ENCODE results near the gene FAM180B.
"Not testable (repeated sequence)": the region's sequence is repeated elsewhere in the genome, so short reads cannot be mapped to it uniquely, and the experiment has no call there.

Gene FAM180B

GRCh38 chr11:47605921-47606320 lies 19.4 kb downstream of the FAM180B start:
- no peak for DNase-seq
- Mint-ChIP-seq H3K9me3 (no peaks in the 10 kb centered on the region), H3K4me3 (no peak overlapping the region), H3K27me3 (no peaks in the 10 kb centered on the region), H3K27ac (no peak overlapping the region), H3K4me1 (no peaks in the 10 kb centered on the region)
- no peak for ATAC-seq

- Mint-ChIP-seq H3K9me3 (no peaks in the 10 kb centered on the region), H3K27me3 (no peaks in the 10 kb centered on the region), H3K4me3 (no peak overlapping the region), H3K27ac (peak overlapping the region in 1 of 2 donors; percentile 1), H3K4me1 (no peaks in the 10 kb centered on the region)
- ATAC-seq (no peak), DNase-seq (no peak)
These were observed 20.3 kb downstream of the FAM180B start for GRCh38 chr11:47606731-47607130.

- no peaks in the 10 kb centered on the region for H3K9me3 Mint-ChIP-seq
- H3K4me3 Mint-ChIP-seq: no peak overlapping the region
- no peaks in the 10 kb centered on the region for H3K4me1 Mint-ChIP-seq
- no peak for DNase-seq
- no peaks in the 10 kb centered on the region for H3K27me3 Mint-ChIP-seq
- no peak for ATAC-seq
- no peak overlapping the region for H3K27ac Mint-ChIP-seq
These were observed 20.9 kb downstream of the FAM180B start for GRCh38 chr11:47607380-47607779.

- Mint-ChIP-seq H3K9me3 (no peaks in the 10 kb centered on the region), H3K4me1 (no peaks in the 10 kb centered on the region), H3K27ac (no peak overlapping the region), H3K4me3 (no peak overlapping the region), H3K27me3 (no peaks in the 10 kb centered on the region)
- no peak for DNase-seq
- no peak for ATAC-seq
These were observed 23.2 kb downstream of the FAM180B start for GRCh38 chr11:47609675-47610074.

DNA sequence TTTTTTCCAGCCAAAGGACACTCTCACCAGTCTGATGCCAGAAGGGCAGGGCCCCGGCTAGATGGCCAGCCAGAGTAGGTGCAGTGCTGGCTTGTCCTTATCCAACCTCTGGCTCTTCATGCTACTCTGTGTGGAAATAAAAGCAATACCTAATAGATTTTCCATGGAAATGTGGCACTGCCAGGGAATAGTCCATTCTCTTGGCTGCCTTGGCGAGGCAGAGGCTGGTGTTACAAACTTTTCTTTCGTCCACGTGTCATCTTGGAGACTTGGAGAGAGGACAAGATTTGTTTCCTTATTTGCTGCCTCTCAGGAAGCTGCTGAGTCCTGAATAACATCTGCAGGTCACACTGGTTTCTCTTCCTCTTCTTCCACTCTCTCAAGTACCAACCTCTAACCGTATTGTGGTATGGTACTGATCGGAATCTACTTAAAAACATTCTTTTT lies 24.9 kb downstream of the FAM180B start:
- H3K4me1 Mint-ChIP-seq: no peaks in the 10 kb centered on the region
- H3K9me3 Mint-ChIP-seq: no peaks in the 10 kb centered on the region
- ATAC-seq: no peak
- no peak overlapping the region for H3K27ac Mint-ChIP-seq
- no peaks in the 10 kb centered on the region for H3K27me3 Mint-ChIP-seq
- no peak overlapping the region for H3K4me3 Mint-ChIP-seq
- no peak for DNase-seq

DNA sequence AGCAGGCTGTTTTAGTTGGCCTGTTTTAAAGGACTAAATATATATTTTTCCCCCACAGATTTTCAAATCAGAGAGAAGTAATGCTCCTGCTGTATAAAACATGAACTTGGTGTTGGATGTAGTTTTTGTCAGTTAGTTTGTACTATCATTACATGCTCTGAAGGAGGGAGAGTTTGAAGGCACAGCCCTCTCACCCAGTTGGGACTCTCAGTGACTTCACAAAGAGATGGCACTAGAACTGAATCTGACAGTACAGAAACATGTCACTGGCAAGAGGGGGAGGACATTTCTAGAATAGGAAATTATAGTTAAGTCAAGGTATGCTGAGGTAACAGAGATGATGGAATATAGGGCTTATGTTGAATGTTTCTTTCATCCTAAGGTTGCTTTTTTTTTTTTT lies 28.8 kb downstream of the FAM180B start:
- H3K9me3 Mint-ChIP-seq: no peaks in the 10 kb centered on the region
- ATAC-seq: no peak
- DNase-seq: no peak
- H3K4me1 Mint-ChIP-seq: no peaks in the 10 kb centered on the region
- H3K27me3 Mint-ChIP-seq: no peaks in the 10 kb centered on the region
- no peak overlapping the region for H3K4me3 Mint-ChIP-seq
- peak overlapping the region in 1 of 2 donors; percentile 89 for H3K27ac Mint-ChIP-seq

DNA sequence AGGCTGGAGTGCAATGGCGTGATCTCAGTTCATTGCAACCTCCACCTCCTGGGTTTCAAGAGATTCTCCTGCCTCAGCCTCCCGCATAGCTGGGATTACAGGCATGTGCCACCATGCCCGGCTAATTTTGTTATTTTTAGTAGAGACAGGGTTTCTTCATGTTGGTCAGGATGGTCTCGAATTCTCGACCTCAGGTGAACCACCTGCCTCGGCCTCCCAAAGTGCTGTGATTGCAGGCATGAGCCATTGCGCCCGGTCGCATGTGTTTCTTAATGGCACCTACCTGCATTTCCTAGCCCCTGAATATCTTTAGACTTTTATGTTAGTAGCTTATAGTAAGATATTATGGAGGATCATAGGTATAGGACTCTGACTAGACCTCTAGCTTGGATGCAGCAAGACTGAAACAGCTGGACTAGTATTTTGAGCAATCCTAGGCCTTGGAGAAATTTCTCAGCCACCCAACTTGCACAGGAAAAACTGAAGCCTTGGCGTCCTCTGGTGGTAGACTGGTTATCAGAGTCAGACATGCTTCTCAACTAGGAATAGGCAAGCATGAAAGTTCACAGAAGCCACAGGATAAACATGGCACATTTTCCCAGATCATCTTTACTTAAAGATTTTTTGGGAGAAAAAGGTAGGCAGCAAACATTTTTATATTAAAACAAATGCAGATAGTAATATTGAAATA lies 30.4 kb downstream of the FAM180B start:
- ATAC-seq (no peak), DNase-seq (no peak)
- H3K4me3 Mint-ChIP-seq: no peak overlapping the region
- H3K27ac Mint-ChIP-seq: no peak overlapping the region
- H3K27me3 Mint-ChIP-seq: no peaks in the 10 kb centered on the region
- H3K9me3 Mint-ChIP-seq: no peaks in the 10 kb centered on the region
- no peaks in the 10 kb centered on the region for H3K4me1 Mint-ChIP-seq

GRCh38 chr11:47617417-47617809 lies 30.9 kb downstream of the FAM180B start:
- no peaks in the 10 kb centered on the region for H3K27me3 Mint-ChIP-seq
- no peaks in the 10 kb centered on the region for H3K4me1 Mint-ChIP-seq
- no peaks in the 10 kb centered on the region for H3K9me3 Mint-ChIP-seq
- peak overlapping the region in 1 of 2 donors; percentile 33 for H3K27ac Mint-ChIP-seq
- no peak for DNase-seq
- no peak for ATAC-seq
- H3K4me3 Mint-ChIP-seq: no peak overlapping the region

DNA sequence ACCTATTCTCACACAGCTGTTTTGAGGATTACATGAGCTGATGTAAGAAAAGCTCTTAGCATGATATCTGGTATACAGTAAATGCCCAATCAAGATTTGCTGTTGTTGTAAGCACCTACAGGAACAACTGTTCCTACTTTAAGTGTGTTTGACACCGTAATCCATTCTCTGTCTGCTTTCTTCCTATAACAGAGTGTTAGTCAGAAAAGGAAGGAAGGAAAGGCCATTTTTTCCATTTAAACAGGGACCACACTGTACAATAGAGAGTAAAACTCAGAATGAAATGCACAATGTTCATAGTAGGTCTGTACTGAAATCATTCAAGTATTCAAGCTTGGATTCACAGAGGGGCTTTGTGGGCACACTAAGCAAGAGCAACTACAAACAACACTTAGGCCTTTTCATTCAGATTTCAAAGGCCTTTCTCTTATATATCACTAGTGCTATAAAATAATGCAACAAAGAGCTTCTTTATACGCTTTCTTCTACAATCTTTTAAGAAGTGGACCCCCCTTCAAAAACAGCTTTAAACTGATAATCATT lies 34.4 kb downstream of the FAM180B start:
- H3K27ac Mint-ChIP-seq: peak overlapping the region; percentile 7 to 30
- H3K4me1 Mint-ChIP-seq: no peaks in the 10 kb centered on the region
- H3K27me3 Mint-ChIP-seq: no peaks in the 10 kb centered on the region
- DNase-seq: no peak
- no peaks in the 10 kb centered on the region for H3K9me3 Mint-ChIP-seq
- no peak overlapping the region for H3K4me3 Mint-ChIP-seq
- no peak for ATAC-seq

DNA sequence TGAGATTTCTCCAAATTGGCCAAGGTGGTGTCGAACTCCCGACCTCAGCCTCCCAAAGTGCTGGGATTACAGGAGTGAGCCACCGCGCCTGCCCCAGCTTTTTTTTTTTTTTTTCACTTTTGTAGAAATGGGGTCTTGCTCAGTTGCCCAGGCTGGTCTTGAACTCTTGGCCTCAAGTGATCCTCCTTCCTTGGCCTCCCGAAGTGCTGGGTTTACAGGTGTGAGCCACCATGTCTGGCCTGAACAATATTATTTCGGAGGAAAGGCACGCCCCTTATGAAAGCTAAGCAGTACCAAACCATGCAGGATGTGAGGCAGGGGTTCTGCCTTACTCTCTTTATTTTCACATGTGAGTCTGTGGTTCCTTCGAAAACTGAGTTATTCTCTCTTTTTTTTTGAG lies 39.8 kb downstream of the FAM180B start:
- no peak for ATAC-seq
- no peak for DNase-seq
- H3K27ac Mint-ChIP-seq: no peak overlapping the region
- H3K4me1 Mint-ChIP-seq: no peaks in the 10 kb centered on the region
- no peak overlapping the region for H3K4me3 Mint-ChIP-seq
- H3K9me3 Mint-ChIP-seq: no peaks in the 10 kb centered on the region
- no peaks in the 10 kb centered on the region for H3K27me3 Mint-ChIP-seq

DNA sequence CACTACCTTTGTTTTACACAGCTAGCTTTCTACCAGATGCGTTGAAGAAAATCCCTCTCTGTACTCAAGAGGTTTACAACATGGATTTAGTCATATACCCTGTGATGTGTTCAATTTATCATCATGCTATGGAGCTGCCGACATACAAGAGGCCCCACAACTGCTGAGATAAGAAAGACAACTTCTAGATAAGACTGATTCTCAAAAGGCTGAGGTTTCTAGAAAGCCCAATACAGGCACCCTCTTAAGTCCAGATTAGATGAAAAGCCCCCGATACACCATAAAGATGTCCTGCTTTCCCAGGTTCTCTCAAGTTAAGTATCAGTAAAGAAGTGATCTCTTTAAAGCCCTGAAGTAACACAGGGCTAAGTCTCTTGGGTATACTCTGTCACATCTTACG lies 41.5 kb downstream of the FAM180B start:
- DNase-seq (no peak), ATAC-seq (no peak)
- Mint-ChIP-seq H3K4me3 (no peak overlapping the region), H3K4me1 (no peaks in the 10 kb centered on the region), H3K27me3 (no peaks in the 10 kb centered on the region), H3K27ac (no peak overlapping the region), H3K9me3 (no peaks in the 10 kb centered on the region)

DNA sequence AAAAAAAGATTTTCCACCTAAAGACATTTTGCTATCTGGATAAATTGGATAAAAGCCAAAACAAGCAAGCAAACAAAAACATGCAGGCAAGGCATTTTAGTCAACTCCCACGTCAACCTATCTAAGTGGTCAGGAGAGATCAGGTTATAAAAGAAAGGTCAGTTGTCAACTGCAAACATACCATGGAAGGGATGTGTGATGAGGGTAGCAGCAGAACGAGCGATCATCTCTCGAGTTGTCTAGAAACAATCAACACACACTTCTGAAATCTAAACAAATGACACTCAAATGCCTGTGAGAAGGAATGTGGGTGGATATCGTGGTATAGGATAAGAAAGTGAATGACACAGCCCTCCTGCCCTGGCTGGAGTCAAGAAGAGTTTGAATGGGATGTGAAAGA lies 45.0 kb downstream of the FAM180B start:
- Mint-ChIP-seq H3K4me1 (no peaks in the 10 kb centered on the region), H3K27me3 (no peaks in the 10 kb centered on the region), H3K27ac (no peak overlapping the region), H3K9me3 (no peaks in the 10 kb centered on the region), H3K4me3 (no peak overlapping the region)
- ATAC-seq (no peak), DNase-seq (no peak)

GRCh38 chr11:47636331-47636730 lies 49.9 kb downstream of the FAM180B start:
- not testable (repeated sequence) for DNase-seq, H3K9me3 Mint-ChIP-seq, H3K4me3 Mint-ChIP-seq, ATAC-seq, H3K27me3 Mint-ChIP-seq, H3K27ac Mint-ChIP-seq
- H3K4me1 Mint-ChIP-seq: peaks cover 13% of the 10 kb centered on the region

Measured in stimulated activated naive CD8-positive, alpha-beta T cell treated with anti-CD3 and anti-CD28 coated beads, Interleukin-15, amount 100 ng/mL, for 72 hours (primary cell).